Stimulated activated CD8-positive, alpha-beta memory T cell treated with anti-CD3 and anti-CD28 coated beads, Interleukin-15, amount 100 ng/mL, for 4 hours (primary cell): ENCODE data around the gene SYNPO2L.
"Not testable (repeated sequence)": the region's sequence is repeated elsewhere in the genome, so short reads cannot be mapped to it uniquely, and the experiment has no call there.

Experiments used
- DNase-seq, 2 donors: peaks; one replicate each; pipeline ENCODE4 v3.0.0-alpha.2; 2020; ENCODE audit warnings: low read depth in 2 of 2

Gene SYNPO2L

DNA sequence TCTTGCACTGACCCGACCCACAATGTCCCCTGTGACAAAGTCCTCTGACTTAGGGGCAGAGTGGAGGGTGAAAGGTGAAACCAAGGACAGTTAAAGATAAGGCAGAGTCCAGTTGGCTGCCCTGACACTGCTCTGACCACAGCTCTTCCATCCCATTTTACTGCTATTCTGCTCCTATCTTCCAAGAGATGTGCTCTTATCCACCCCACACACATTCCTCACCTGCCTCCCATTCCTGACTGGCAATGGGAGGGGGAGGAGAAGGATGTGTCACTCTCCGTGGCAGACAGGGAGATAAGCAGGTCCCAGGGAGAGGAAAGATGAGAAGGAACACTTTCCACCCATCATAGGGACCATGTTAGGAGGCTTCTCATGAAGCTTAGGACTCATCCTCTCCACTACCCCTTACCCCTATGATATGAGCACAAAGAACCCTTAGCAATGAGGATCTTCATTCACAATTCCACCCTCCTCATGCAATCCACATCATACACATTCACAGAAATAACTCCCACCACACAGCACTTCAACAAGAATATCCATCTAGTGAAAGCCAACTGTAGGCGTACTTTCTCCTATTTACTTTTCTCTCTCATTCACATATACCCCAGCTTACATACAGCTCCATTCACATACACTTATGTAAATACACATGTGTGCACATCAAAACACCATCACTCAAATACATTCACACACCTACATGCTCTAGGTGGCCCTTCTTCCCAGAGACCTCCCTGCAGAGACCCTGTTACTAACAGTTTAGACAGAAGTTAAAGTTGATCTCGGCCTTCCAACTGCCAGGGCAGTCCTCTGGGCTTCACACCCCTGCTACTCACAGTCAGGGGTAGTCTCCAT is 6.6 kb downstream of the SYNPO2L start:
- no peak for DNase-seq

DNA sequence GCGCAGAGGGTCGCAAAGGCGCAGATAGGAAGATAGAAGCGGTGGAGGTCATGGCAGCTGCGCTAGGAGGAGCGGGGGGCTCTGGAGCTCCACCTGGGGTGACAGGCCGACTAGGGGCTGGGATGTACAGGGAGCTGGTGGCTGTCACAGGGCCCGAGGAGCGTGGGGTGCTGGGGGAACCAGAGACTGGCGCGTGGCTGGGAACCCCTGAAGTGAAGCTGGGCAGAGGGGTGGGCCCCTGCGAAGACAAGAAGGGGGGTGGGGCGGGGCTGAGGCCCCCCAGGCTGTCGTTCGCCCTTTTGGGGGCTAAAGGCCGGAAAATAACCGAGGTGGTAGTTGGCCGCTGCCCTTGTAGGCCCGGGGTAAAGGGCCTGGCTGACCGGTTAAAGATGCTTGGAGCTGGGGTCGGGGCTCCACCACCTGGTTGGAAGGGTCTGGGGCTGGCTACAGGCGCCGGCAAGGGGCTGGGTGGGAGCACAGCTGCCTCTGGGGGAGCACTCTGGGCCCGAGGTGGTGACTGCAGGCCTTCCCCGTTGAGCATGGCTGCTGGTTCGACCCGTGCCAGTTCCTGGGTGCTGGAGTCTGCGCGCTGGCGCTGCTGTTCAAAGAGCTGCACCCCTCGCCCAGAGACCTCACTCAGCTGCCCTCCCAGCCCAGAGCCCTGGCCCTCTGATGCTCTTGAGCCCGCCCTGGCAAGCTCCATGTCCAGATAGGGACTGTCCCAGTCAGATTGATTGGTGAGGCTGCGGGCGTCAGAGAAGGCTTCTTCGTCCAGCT is 7.8 kb downstream of the SYNPO2L start:
- no peak for DNase-seq

DNA sequence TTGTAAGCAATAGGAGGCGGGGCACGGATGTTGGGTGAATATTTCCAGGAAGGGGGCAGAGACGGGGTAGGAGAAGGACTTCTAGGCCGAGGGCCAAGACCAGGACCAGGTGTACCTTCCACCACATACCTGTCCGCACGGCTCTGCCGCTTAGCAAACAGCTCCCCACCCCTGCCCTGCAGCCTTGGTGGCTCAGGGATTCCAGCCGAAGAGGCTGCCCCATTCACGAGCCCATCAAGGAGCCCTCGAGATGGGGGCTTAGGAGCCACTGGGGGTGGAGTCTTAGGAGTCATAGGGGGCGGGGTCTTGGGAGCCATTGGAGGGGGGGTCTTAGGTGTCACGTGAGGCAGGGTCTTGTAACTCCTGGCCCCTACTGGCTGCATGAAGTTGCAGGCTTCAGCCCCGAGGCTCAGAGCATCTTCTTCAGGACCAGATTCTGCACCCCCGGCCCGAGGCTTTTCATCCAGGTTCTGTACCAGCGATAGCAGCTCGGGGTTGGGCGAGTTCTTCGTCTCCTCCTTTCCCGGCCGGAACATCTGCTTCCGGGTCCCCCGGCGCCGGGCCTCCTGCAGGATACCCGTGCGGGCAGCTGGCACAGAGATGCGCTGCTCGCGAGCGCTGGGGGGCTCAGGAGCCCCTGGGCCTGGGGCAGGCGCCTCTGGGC is 8.5 kb downstream of the SYNPO2L start:
- no peak for DNase-seq

DNA sequence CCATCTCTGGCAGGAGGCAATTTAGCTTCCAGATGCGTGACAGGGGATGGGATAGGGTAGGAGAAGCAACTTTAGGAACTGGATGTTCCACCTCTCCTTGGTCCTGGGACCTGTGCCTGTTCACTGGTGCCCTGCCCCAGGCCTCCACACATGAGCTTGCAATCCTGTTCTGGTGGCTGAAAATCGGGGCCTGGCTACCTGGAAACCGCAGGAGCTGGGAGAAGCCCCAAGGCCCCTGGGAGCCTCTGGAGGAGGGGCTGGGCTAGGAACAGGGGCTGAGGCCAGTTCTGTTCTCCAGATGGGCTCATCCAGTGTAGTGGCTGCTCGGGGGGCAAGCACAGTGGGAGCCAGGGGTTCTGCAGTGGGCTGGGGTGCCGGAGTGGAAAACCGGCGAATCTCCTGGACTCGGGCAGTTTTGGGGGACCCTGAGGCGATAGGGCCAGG is 9.2 kb downstream of the SYNPO2L start:
- no peak for DNase-seq

DNA sequence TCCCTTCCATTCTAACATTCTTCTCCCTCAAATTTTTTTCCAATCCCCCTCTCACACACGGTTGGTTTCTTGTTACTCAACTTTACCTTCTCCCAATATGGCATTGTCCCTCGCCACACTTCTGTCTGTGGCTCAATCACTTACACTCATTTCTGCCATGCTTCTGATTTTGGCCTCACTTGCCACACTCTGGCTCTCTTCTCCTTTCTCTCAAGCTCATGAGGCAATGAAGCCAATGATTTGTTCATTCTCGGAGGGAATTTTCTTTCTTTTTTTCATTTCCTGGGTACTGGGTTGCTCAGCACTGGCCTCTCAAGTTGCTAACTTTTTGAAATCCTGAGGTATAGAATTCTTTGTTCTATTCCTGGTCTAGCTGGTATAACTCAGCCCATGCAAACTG is 10.6 kb downstream of the SYNPO2L start:
- DNase-seq = no peak

DNA sequence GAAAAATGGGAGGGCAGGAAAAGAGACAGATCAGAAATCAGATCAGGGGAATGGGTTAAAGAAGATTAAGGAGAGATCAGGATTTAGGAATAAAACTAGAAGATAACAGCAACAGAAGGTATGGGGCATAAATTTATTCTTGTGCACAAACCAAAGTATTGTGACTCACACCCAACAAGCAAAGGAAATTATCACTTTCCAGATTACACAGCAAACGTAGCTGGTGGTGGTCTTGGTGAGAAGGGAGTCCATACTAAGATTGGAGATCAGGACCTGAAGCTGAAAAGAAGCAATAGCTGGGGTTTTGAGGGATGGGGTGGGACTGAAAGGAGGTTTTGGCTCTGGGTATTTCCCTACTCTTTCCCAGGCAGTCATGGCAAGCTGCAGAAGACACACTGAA is 11.1 kb downstream of the SYNPO2L start:
- DNase-seq = no peak

DNA sequence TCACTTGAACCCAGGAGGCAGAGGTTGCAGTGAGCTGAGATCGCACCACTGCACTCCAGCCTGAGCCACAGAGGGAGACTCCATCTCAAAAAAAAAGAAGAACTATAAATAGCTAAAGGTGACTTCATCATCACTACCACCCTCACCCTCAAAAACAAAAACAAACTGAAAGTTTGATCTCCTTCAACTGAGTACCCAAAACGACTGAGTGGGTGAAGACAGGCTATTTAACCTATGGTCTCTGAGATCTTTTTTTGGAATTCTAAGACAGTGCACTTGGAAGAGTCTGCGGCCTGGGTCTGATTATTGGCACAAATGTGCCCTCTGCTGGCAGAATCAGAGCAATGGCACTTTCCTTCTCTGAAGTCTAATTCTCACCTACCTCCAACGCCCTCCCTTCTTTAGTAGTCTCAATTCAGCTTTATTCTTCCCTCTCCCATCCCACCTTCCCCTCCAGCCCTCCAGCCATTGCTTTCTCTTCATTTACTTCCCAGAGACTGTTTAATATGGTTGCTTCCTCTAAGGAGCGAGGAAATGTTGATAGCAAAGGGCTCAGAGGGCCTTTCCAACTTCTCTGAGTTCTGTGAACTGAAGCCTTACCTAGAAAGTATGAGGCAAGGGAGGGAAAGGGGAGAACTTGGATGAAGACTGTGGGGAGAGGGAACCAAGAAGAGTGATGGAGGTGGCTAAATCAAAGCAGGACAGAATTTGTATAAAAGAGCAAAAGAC is 11.7 kb downstream of the SYNPO2L start:
- no peak for DNase-seq

DNA sequence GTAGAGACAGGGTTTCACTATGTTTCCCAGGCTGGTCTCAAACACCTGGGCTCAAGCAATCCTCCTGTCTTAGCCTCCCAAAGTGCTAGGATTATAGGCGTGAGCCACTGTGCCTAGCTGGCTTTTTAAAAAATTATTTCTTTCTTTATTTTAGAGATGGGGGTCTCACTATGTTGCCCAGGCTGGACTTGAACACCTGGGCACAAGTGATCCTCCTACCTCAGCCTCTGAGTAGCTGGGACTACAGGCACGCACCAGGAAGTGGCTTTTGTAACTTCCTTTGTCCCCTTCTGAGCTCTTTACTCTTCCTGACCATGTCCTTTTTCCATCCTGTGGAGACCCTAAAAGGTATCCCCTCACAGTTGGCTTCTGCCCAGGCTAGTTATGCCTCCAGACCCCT is 12.5 kb downstream of the SYNPO2L start:
- no peak for DNase-seq

DNA sequence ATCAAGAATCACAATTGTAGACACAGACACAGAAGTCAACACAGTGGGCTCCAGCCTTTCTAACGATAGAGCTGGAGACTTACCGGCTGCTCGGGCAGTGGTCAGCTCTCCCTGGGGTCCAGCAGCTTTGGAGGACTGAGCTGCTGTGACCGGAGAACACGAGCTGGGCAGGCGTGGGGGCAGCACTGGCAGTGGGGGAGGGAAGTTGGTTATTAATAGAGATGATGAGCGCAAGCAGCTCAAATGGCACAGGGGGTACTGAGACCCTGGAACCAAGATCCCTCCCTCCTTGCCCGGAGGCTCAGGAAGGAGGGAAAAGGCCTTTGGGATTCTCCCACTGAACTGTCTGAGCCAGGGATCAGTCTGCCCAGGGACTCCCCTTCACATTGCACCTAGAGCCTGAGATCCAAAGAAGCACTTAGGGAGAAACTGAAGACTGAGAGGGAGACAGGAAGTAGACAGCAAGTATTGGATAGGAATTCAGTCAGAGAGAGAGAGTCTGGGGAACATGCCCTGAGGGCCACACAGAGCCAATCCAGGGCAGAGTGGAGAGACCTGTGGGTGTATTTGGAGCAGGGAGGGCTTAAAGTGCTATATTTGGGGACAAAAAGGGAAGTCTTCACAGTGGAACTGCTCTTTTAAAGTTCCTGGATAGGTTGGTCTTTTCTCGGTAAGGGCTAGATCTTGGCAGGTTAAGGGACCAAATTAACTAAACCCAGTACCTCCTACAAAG is 14.3 kb downstream of the SYNPO2L start, which contains the start of gene MYOZ1:
TSS of gene MYOZ1 (minus strand) at position 147 of the 733 bp plus-strand sequence. CDS start 1,457 bp downstream, outside the sequence.
- no peak for DNase-seq

DNA sequence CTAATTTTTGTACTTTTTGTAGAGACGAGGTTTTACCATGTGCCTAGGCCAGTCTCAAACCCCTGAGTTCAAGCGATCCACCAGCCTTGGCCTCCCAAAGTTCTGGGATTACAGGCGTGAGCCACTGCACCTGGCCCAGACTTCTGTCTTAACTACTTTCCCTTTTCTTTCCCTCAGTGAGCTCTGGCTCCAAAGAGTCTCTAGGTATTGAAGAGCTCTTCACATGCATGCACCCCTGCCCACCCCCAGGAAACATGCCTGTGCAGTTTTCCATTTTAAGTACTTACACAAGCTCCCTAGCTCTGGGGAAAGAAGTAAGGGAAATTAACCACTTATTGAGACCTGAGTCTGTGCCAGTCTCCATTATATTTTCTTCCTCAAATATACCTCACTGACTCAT is 16.5 kb downstream of the SYNPO2L start:
- no peak for DNase-seq

DNA sequence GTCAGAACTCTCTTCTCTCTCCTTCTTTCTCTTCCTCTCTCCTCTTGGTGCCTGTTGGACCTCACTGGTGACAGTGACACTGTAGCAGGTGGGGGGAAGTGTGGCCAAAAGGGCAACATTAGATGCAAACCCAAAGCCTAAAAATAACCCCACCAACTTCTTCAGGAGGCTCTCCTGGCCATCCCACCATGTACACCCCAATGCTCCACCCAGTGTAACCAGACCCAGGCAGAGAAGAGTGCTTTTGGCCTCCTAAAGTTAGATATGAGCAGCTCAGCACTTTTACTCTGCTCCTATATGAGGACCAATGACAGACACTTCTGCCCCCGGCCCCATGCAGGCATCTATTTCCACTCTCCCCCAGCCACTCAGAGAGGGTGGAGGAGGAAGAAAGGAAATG is 20.0 kb downstream of the SYNPO2L start:
- DNase-seq = no peak

DNA sequence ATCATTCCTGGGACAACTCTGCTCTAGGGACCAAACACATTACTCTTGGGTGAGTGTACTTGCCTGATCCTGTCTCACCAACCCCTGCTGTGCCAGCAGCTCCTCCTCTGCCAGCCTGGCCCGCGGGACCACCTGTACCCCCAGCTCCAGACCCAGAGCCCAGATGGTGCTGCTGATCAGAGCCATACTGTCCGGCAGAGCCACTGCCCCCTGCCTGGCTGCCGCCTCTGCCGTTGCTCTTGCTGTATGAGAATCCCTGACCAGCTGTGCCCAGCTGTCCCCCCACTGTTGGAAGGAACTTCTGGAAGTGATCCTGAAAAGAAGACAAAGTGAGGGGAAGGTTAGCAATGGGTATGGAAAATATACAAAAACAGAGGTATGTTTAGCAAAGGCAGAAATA is 21.4 kb downstream of the SYNPO2L start:
- no peak for DNase-seq

DNA sequence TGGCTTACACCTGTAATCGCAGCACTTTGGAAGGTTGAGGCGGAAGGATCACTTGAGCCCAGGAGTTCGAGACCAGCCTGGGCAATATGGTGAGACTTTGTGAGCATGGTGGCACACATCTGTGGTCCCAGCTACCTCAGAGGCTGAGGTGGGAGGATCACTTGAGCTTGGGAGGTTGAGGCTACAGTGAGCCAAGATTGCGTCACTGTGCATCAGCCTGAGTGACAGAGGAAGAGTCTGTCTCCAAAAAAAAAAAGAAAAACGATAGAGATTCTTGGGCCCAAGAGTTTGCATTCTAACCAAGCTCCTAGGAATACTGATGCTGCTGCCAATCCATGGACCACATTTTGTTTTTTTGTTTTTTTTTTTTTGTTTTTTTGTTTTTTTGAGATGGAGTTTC is 26.7 kb downstream of the SYNPO2L start:
- DNase-seq = no peak

DNA sequence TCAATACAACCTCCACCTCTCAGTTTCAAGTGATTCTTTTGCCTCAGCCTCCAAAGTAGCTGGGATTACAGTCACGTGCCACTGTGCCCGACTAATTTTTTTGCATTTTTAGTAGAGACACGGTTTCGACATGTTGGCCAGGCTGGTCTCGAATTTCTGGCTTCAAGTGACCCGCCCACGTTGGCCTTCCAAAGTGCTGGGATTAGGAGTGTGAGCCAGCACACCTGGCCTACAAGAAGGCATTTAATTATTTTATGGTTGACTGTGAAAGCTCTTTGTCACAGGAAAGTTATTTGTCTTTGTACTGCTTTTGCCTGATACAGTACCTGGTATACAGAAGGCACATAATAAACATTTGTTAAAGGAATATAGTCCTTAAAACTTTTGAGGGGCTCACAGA is 27.4 kb downstream of the SYNPO2L start:
- DNase-seq = no peak

DNA sequence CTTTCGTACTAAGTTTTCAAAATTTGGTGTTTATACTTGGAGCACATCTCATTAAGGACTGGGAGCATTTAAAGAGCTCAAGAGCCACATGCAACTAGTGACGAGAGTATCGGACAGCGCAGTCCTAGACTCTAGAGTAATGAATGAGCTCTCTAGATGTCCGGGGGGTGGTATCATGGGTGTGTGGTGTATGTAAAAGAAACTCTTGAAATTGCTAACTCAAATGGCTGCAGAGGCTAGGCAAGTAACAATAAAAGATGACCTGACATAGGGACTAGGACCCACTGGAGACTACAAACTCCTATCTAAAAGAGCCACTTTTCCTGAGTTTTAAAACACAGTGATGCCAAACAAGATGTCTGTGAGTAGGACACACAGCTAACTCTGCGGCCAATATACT is 28.5 kb downstream of the SYNPO2L start:
- DNase-seq = no peak

DNA sequence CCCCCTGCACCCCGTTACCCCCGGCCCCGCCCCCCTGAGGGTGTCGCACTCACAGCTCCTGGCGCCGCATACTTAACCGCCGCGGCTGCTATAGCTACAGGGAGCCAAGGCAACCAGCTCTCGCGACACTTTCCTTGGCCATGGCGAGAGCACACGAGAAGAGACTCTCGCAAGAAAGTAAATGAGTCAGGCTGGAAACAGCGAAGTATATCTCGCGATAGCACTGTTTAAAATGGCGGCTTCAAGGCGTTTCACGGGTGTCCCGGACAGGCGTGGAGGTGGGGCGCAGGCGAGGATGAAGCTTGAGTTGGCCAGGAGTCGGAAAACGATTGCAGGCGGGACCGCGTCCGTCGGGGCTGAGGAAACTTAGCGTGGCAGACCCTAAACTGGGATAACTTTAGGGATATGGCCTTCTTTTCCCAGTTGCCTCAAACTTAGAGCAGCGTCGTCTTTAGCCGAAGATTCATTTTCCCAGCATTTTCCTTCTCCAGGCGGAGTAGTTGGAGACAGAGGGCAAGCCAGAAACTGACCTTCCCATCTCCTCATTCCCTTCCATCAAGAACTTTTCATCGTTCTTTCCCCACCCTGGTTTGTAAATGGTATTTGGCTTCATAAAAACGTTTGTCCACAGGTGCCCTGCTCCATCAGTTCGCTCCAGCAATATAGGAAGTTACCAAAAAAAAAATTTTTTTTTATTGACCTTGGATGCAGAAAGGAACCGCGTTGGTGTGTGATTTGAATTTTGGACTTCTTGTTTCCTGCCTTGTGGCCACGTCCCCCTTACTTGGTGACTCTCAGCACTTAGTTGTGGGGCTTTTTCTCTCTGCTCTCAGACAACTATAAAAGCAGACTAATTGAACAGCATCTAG is 29.7 kb downstream of the SYNPO2L start:
- DNase-seq = peak; percentile 85 to 93

DNA sequence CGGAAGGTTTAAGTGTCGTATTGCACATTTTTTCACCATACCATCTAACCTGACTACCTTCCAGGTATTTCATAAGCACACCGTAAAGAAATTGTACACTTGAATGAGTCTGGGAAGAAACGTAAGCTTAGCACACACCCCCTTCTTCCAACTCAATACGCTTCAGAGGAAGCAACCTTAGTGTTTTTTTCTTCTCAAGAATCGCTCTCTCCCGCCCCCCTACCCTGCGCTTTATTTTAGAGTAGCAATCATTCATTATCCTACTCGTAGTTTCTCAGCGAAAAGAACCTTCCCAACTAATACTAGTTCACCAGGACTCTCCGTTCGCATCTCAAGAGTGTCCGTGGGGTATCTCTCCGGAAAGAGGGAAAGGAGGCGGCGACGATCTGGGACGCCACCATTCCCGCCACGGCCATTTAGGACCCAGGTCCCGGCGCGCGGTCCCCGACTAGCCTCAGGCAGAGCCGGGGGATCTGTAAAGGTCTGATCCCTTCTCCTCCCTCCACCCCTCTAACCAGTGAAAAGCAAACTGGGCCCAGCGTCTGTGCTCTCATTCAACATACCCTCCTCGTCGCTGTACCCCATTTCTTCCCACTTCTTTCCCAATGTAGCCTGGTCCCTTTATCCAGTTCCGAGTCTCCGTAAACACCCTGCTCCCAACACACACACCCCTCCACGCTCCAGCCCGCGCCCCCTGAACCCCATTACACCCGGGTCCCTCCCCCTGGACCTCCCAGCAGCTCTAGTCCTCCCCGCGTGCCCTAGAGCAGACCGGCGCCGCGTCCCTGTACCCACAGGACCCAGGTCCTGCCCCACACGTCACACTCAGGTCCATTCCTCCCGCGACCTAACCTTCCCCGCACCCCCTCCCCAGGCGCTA is 30.6 kb downstream of the SYNPO2L start:
- no peak for DNase-seq

DNA sequence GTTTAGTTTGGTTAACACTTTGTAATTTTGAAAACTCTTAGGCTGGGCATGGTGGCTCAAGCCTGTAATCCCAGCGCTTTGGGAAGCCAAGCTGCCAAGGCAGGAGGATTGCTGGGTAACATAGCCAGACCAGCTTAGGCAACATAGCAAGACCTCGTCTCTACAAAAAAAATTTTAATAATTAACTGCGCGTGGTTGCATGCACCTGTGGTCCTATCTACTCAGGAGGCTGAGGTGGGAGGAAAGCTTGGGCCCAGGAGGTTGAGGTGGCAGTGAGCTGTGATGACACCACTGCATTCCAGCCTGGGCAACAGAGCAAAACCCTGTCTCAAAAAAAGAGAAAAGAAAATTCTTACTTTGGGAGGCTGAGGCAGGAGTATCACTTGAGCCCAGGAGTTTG is 32.8 kb downstream of the SYNPO2L start:
- DNase-seq = no peak

DNA sequence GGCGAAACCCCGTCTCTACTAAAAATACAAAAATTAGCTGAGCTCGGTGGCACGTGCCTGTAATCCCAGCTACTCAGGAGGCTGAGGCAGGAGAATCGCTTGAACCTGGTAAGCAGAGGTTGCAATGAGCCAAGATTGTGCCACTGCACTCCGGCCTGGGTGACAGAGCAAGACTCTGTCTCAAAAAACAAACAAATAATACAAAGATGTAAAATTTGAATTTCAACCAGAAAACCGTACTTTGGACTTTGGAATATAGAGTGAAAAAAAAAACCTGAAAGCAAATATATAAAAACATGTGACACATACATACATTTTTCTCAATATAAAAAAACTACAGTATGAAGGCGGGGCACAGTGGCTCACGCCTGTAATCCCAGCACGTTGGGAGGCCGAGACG is 34.9 kb downstream of the SYNPO2L start:
- DNase-seq = not testable (repeated sequence)
